ENCODE data around the gene USP12. TPM values are rescaled to one million over a fixed set of nuclear protein-coding genes. Genes with fewer than 3 reads are reported as not detected.
A peak's percentile ranks its signal among the peaks of the same experiment; 100 is the strongest.

Gene USP12
- total RNA-seq, 1 experiment from 2014 or later, result 11.4 TPM

DNA sequence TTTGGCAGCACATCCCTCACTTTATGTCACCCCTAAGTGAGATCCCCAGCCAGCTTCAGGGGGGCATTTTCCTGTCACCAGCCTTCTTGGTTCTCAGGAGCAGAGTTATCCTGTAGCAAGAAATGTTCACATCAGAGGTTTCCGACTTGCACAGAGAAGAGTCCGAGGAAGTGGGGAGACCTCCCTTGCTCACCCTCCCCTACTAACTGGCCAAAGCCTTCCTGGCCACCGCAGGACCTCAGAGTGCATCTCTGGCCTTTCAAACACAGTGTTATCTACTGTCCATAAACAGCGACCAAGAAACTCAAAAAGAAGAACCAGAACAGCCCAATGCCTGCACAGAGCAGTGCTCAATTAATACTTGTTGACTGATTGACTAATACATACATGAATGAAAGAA is 134.4 kb downstream of the USP12 start:
- no peak for DNase-seq (ENCODE audit: low spot score)

DNA sequence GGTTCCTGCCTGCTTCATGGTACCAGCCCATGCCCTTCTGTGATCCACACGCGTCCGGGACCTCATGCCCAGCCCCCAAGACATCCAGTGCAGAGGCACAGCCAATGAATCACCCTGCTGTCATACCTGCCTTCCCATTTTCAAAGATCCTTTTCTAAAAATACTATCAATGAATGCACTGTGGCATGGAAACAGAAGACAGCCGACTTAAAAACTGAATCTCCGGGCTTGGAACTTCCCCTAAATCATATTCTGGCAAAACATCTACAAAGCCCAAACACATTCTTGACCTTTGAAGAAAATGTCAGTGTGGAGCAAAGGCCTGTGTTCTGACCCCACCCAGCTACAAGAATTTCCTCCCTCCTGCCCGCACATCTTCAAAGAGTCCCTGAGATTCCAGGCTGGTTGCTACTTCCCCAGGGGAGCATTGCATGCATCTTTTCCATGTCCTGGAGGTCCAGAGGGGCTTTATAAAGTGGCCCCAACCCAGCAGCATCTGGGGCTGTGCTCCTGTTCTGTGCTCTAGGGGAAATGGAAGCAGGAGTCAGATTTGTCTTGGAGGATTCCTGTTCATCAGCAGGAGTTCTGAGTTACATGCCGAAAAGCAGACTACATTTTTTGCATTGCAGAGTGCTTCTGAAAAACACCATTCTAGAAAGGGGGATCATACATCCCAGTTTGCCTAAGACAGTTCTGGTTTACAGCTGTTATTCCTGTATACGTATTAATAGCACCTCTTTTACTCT is 135.2 kb downstream of the USP12 start:
- DNase-seq (ENCODE audit: low spot score), result no peak

DNA sequence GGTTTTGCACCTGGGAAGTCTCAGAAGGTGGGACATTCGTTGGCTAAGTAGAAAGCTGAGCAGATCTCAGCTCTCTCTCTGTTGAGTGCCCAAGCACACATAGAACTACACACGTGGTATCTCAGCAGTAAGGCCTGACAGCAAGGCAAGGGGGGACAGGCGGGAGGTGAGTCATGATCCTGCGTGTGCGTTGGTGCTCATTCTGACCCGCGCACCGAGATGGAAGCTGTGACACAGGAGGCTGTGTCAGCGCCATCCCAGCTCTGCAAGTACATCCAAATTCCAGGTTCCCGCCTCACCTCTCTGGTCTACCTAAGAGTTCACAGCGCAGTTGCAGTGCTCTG is 135.7 kb downstream of the USP12 start:
- DNase-seq (ENCODE audit: low spot score), result no peak

- DNase-seq (ENCODE audit: low spot score), result no peak
Observed at GRCh38 chr13:27034678-27035111, 136.9 kb downstream of the USP12 start.

DNA sequence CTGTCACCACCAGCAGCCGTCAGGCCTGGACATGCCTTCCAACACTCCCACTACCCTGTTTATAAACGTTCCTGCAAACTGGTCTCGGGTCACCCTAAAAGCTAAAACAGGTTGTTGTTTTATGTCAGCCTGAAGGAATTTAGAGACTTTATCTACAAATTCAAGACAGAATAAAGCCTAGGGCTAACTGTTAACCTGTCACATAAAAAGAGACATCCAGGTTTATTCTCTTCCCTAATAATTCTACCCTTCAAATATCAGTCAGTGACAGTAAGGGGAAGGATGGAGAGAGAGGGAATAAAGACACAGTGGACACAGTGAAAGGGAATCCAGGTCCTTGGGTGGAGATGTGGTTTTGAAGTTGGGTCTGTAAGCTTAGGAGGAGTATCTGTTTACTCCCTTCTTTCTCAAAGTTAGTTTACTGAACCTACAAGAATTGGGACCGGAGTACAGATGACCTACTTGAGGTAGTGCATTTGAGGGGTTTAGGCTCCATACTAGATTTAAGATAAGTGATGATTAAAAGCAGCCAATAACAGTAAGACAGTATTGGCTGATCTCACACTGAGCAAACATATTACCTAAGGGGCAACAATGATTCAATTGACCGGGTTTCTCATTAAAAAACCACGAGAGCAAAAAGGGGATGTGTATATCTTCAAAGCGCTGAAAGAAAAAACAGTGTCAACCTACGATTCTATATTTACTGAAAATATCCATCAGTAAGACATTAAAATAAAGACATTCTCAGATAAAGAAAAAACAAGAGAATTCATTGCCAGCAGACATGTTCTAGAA is 142.7 kb downstream of the USP12 start:
- DNase-seq (ENCODE audit: low spot score), result no peak

GRCh38 chr13:27027086-27027667 is 144.4 kb downstream of the USP12 start:
- DNase-seq (ENCODE audit: low spot score), result no peak

- no peak for DNase-seq (ENCODE audit: low spot score)
Observed at GRCh38 chr13:27026396-27026795, 145.2 kb downstream of the USP12 start.

DNA sequence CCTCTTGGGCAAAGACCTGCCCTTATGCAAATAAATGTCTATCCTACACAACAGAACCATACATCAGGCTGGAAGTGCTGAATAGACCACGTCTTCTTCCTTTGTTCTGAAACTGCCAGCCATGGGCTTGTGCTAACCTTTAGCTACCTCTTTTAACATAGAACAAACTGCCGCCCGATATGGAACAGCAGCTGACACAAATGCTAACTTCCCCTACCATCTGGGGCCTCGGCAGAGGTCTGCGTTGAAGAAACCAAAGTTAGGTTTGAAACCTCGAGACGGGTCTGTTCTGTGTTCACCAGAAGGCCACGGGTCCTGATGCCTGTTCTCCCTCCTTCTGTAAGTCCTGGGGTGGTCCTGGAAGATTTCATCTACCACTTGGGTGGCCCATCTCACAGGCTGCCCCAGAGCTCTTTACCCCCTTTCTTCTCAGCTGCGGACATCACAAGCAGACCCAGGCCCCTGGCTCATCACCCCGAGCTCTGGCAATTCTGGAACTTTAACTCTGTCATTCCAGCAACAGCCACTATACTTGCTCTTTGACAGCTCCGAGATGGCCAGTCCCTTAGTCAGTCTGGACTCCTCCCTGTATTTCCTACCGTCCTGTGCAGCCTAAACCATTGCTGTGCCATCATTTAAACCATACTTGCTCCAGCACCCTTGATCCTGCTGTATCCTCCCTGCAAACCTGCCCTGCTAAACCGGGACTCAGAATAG is 146.7 kb downstream of the USP12 start:
- DNase-seq (ENCODE audit: low spot score), result no peak

DNA sequence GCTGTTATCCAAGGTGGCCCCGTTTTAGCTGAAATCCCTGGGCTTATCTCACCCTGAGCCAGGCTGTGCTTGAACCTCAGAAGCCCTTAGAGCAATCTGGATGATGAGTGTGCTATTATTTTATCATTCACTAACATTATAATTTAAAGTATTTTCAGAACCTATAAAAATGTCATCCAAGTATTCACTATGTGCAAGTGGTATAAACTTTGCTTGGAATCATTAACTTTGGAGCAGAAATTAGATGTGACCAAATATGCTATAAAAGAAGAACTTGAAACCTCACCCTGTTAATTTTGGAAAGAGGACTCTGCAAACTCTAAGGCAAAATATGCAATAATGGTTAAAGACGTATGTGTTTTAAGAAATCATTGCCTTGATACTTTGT is 147.5 kb downstream of the USP12 start:
- no peak for DNase-seq (ENCODE audit: low spot score)

DNA sequence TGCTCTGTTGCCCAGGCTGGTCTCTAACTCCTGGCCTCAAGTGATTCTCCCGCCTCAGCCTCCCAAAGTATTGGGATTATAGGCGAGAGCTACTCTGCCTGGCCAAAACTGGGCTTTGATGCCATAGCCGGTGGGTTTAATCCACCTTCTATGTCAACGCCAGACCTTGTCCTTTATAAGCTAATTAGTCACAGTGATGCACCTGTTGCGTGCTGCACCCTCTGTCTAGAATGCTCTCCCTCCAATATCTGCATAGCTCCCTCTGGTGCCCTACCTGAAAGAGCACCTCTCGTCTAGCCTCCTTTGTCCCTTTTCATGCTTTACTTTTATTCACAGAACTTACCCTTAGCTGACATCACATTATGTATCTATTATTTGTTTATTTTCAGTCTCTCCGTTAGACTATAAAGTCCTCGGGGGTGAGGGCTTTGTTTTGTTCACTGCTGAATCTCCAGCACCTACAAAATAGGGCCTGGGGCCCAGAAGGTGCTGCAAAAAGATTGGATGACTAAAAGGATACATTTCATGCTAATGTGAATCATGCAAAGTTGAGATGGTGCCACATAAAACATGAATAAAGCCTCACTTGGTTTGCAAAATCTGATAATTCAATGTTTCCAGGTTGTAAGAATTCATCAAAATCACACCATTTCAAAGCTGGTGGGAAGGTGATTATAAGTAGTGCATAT is 148.1 kb downstream of the USP12 start:
- no peak for DNase-seq (ENCODE audit: low spot score)

GRCh38 chr13:27022571-27023311 is 148.9 kb downstream of the USP12 start:
- DNase-seq (ENCODE audit: low spot score), result peak; percentile 81

GRCh38 chr13:27020415-27020814 is 151.2 kb downstream of the USP12 start:
- DNase-seq (ENCODE audit: low spot score), result no peak

GRCh38 chr13:27018882-27019281 is 152.7 kb downstream of the USP12 start:
- no peak for DNase-seq (ENCODE audit: low spot score)

DNA sequence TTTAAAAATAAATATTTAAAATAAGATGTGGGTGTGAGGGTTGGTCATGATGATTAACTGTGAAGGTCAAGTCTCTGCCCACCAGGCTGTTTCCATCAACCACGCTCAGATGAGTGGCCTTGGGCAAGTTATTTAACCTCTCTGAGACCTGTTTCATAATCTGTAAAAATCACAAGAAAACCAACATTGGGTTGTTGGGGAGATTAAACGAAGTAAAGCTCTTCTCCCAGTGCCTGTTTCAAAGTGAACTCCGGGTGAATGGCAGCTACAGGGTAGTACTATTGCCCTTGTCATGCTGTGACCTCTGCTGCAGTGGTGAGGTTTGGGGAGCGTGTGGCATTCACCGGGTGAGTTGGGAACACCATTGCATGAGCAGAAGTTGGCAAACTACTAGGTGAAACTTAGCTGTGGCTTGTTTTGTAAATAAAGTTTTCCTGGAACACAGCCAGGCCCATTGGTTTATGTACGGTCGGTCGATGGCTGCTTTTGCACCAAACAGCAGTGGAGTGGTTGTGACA is 153.2 kb downstream of the USP12 start:
- peak; percentile 81 for DNase-seq (ENCODE audit: low spot score)

- DNase-seq (ENCODE audit: low spot score), result peak; percentile 20
Observed at GRCh38 chr13:27016875-27017274, 154.7 kb downstream of the USP12 start.

Other genes starting within 250 kb of the USP12 start
- 875 and 975 TPM in 2 replicates for gene RPL21, start 79.7 kb upstream of the USP12 start, total RNA-seq (2014; rRNA removed; shearing (Covaris generic))
- 31.0 and 36.5 TPM in 2 replicates for gene RASL11A, start 99.0 kb upstream of the USP12 start, total RNA-seq (2014; rRNA removed; shearing (Covaris generic))

All from H4 (cell line).